ENCODE data around the gene PHF21B. TPM values are rescaled to one million over a fixed set of nuclear protein-coding genes. Genes with fewer than 3 reads are reported as not detected.
"Not testable (repeated sequence)": the region's sequence is repeated elsewhere in the genome, so short reads cannot be mapped to it uniquely, and the experiment has no call there.

PHF21B gene
- not detected for total RNA-seq

- peaks cover 8% of the 10 kb centered on the region for H3K36me3 Mint-ChIP-seq (ENCODE audit: low read depth)
- ChIA-PET CTCF (no interaction called here), POLR2A (no interaction called here)
- no peaks in the 10 kb centered on the region for H3K9me3 Mint-ChIP-seq
- H3K27me3 Mint-ChIP-seq: peaks cover 52% of the 10 kb centered on the region
- no peak within 1 kb of the TSS for H3K27ac Mint-ChIP-seq
- DNase-seq: peak; percentile 18
- H3K4me3 Mint-ChIP-seq: peak within 1 kb of the TSS; percentile 72
- H3K4me1 Mint-ChIP-seq: peaks cover 12% of the 10 kb centered on the region
Observed at GRCh38 chr22:45009606-45010531, at the start of gene PHF21B. PHF21B (minus strand) TSS chr22:45010005; CDS start chr22:45009549, 456 bp downstream.

- no peak overlapping the region for H3K4me3 Mint-ChIP-seq
- ChIA-PET CTCF (no interaction called here), POLR2A (no interaction called here)
- H3K9me3 Mint-ChIP-seq: no peaks in the 10 kb centered on the region
- no peak for DNase-seq
- peaks cover 4% of the 10 kb centered on the region for H3K4me1 Mint-ChIP-seq
- H3K27ac Mint-ChIP-seq: no peak overlapping the region
- H3K36me3 Mint-ChIP-seq (ENCODE audit: low read depth): no peaks in the 10 kb centered on the region
- H3K27me3 Mint-ChIP-seq: no peaks in the 10 kb centered on the region
Observed at GRCh38 chr22:45059296-45059695, 49.5 kb upstream of the PHF21B start.

GRCh38 chr22:45058622-45058912, 48.8 kb upstream of the PHF21B start:
- CTCF ChIA-PET: no interaction called here
- H3K4me3 Mint-ChIP-seq: no peak overlapping the region
- no peaks in the 10 kb centered on the region for H3K9me3 Mint-ChIP-seq
- no peaks in the 10 kb centered on the region for H3K36me3 Mint-ChIP-seq (ENCODE audit: low read depth)
- no peak for DNase-seq
- POLR2A ChIA-PET: no interaction called here
- H3K4me1 Mint-ChIP-seq: no peaks in the 10 kb centered on the region
- H3K27ac Mint-ChIP-seq: no peak overlapping the region
- H3K27me3 Mint-ChIP-seq: peaks cover 2% of the 10 kb centered on the region

GRCh38 chr22:45055936-45056335, 46.1 kb upstream of the PHF21B start:
- POLR2A ChIA-PET: no interaction called here
- CTCF ChIA-PET: no interaction called here
- DNase-seq: no peak
- Mint-ChIP-seq H3K4me1 (no peaks in the 10 kb centered on the region), H3K9me3 (no peaks in the 10 kb centered on the region), H3K27ac (no peak overlapping the region), H3K27me3 (peaks cover 14% of the 10 kb centered on the region), H3K36me3 (ENCODE audit: low read depth) (no peaks in the 10 kb centered on the region), H3K4me3 (no peak overlapping the region)

GRCh38 chr22:45053571-45053970, 43.8 kb upstream of the PHF21B start:
- no peaks in the 10 kb centered on the region for H3K9me3 Mint-ChIP-seq
- POLR2A ChIA-PET: no interaction called here
- no peak for DNase-seq
- H3K4me1 Mint-ChIP-seq: no peaks in the 10 kb centered on the region
- no peak overlapping the region for H3K4me3 Mint-ChIP-seq
- peaks cover 18% of the 10 kb centered on the region for H3K27me3 Mint-ChIP-seq
- CTCF ChIA-PET: no interaction called here
- H3K27ac Mint-ChIP-seq: no peak overlapping the region
- H3K36me3 Mint-ChIP-seq (ENCODE audit: low read depth): no peaks in the 10 kb centered on the region

- H3K27me3 Mint-ChIP-seq: peaks cover 18% of the 10 kb centered on the region
- no peaks in the 10 kb centered on the region for H3K36me3 Mint-ChIP-seq (ENCODE audit: low read depth)
- ChIA-PET POLR2A (no interaction called here), CTCF (no interaction called here)
- H3K4me3 Mint-ChIP-seq: no peak overlapping the region
- no peaks in the 10 kb centered on the region for H3K9me3 Mint-ChIP-seq
- H3K27ac Mint-ChIP-seq: no peak overlapping the region
- no peak for DNase-seq
- H3K4me1 Mint-ChIP-seq: no peaks in the 10 kb centered on the region
Observed at GRCh38 chr22:45053094-45053493, 43.3 kb upstream of the PHF21B start.

GRCh38 chr22:45052665-45053064, 42.9 kb upstream of the PHF21B start:
- H3K27ac Mint-ChIP-seq, H3K4me3 Mint-ChIP-seq, DNase-seq: not testable (repeated sequence)

GRCh38 chr22:45051946-45052345, 42.1 kb upstream of the PHF21B start:
- DNase-seq: no peak
- H3K27me3 Mint-ChIP-seq: peaks cover 18% of the 10 kb centered on the region
- CTCF ChIA-PET: no interaction called here
- H3K4me3 Mint-ChIP-seq: no peak overlapping the region
- no peak overlapping the region for H3K27ac Mint-ChIP-seq
- no peaks in the 10 kb centered on the region for H3K9me3 Mint-ChIP-seq
- POLR2A ChIA-PET: no interaction called here
- H3K4me1 Mint-ChIP-seq: no peaks in the 10 kb centered on the region
- no peaks in the 10 kb centered on the region for H3K36me3 Mint-ChIP-seq (ENCODE audit: low read depth)

More at GRCh38 chr22:45052665-45053064, 42.9 kb upstream of the PHF21B start:
- H3K4me1 Mint-ChIP-seq; H3K9me3 Mint-ChIP-seq; POLR2A ChIA-PET; H3K36me3 Mint-ChIP-seq (ENCODE audit: low read depth); CTCF ChIA-PET: not testable (repeated sequence)
- H3K27me3 Mint-ChIP-seq: peaks cover 18% of the 10 kb centered on the region

- no peaks in the 10 kb centered on the region for H3K4me1 Mint-ChIP-seq
- POLR2A ChIA-PET: no interaction called here
- no peaks in the 10 kb centered on the region for H3K36me3 Mint-ChIP-seq (ENCODE audit: low read depth)
- peaks cover 20% of the 10 kb centered on the region for H3K27me3 Mint-ChIP-seq
- no peak overlapping the region for H3K4me3 Mint-ChIP-seq
- CTCF ChIA-PET: no interaction called here
- no peaks in the 10 kb centered on the region for H3K9me3 Mint-ChIP-seq
- DNase-seq: no peak
- no peak overlapping the region for H3K27ac Mint-ChIP-seq
Observed at GRCh38 chr22:45051419-45051818, 41.6 kb upstream of the PHF21B start.

- POLR2A ChIA-PET: no interaction called here
- H3K27me3 Mint-ChIP-seq: peaks cover 19% of the 10 kb centered on the region
- no peak overlapping the region for H3K27ac Mint-ChIP-seq
- no peak overlapping the region for H3K4me3 Mint-ChIP-seq
- no peak for DNase-seq
- H3K4me1 Mint-ChIP-seq: no peaks in the 10 kb centered on the region
- CTCF ChIA-PET: no interaction called here
- no peaks in the 10 kb centered on the region for H3K9me3 Mint-ChIP-seq
- no peaks in the 10 kb centered on the region for H3K36me3 Mint-ChIP-seq (ENCODE audit: low read depth)
Observed at GRCh38 chr22:45047260-45047659, 37.5 kb upstream of the PHF21B start.

- ChIA-PET CTCF (no interaction called here), POLR2A (no interaction called here)
- DNase-seq: no peak
- no peaks in the 10 kb centered on the region for H3K4me1 Mint-ChIP-seq
- H3K27me3 Mint-ChIP-seq: peaks cover 11% of the 10 kb centered on the region
- H3K4me3 Mint-ChIP-seq: no peak overlapping the region
- H3K36me3 Mint-ChIP-seq (ENCODE audit: low read depth): no peaks in the 10 kb centered on the region
- H3K9me3 Mint-ChIP-seq: no peaks in the 10 kb centered on the region
- H3K27ac Mint-ChIP-seq: no peak overlapping the region
Observed at GRCh38 chr22:45045208-45045607, 35.4 kb upstream of the PHF21B start.

GRCh38 chr22:45042263-45042662, 32.5 kb upstream of the PHF21B start:
- Mint-ChIP-seq H3K27me3 (peaks cover 6% of the 10 kb centered on the region), H3K27ac (no peak overlapping the region), H3K4me3 (no peak overlapping the region), H3K4me1 (no peaks in the 10 kb centered on the region), H3K9me3 (peaks cover 9% of the 10 kb centered on the region), H3K36me3 (ENCODE audit: low read depth) (no peaks in the 10 kb centered on the region)
- DNase-seq: no peak
- ChIA-PET CTCF (no interaction called here), POLR2A (no interaction called here)

- Mint-ChIP-seq H3K27me3 (peaks cover 2% of the 10 kb centered on the region), H3K27ac (no peak overlapping the region), H3K36me3 (ENCODE audit: low read depth) (no peaks in the 10 kb centered on the region), H3K4me1 (no peaks in the 10 kb centered on the region), H3K4me3 (no peak overlapping the region), H3K9me3 (peaks cover 9% of the 10 kb centered on the region)
- ChIA-PET CTCF (no interaction called here), POLR2A (no interaction called here)
- no peak for DNase-seq
Observed at GRCh38 chr22:45039133-45039532, 29.3 kb upstream of the PHF21B start.

GRCh38 chr22:45036154-45036553, 26.3 kb upstream of the PHF21B start:
- Mint-ChIP-seq H3K27me3 (no peaks in the 10 kb centered on the region), H3K36me3 (ENCODE audit: low read depth) (no peaks in the 10 kb centered on the region), H3K9me3 (peaks cover 9% of the 10 kb centered on the region), H3K4me3 (no peak overlapping the region), H3K4me1 (no peaks in the 10 kb centered on the region), H3K27ac (no peak overlapping the region)
- ChIA-PET CTCF (no interaction called here), POLR2A (no interaction called here)
- DNase-seq: no peak

All from activated CD4-positive, alpha-beta memory T cell treated with anti-CD3 and anti-CD28 coated beads, Interleukin-2, amount 10 ng/mL, durations not matched to agents 7 days and 5 days (primary cell).